ENCODE results near the gene CBX3.
"Not testable (repeated sequence)": the region's sequence is repeated elsewhere in the genome, so short reads cannot be mapped to it uniquely, and the experiment has no call there.

Gene CBX3

GRCh38 chr7:26183545-26184280 lies 17.8 kb upstream of the CBX3 start:
- Histone ChIP-seq H3K9me3 (ENCODE audit: insufficient read depth, low read depth, low read length) (no peaks in the 10 kb centered on the region), H3K9ac (ENCODE audit: low read depth, low read length) (no peak overlapping the region), H3K4me1 (ENCODE audit: insufficient read depth, low read length) (no peaks in the 10 kb centered on the region), H3K4me3 (ENCODE audit: low read length) (no peak overlapping the region), H3K27me3 (ENCODE audit: insufficient read depth, low read length) (no peaks in the 10 kb centered on the region), H3K27ac (ENCODE audit: low read depth, low read length) (peak overlapping the region; percentile 59; the same call in 1 of the 2 replicates), H3K36me3 (ENCODE audit: insufficient read depth, low read length) (peaks cover 48% of the 10 kb centered on the region)
- 80% methylated on average over 3 of the region's 4 CpGs for WGBS

DNA sequence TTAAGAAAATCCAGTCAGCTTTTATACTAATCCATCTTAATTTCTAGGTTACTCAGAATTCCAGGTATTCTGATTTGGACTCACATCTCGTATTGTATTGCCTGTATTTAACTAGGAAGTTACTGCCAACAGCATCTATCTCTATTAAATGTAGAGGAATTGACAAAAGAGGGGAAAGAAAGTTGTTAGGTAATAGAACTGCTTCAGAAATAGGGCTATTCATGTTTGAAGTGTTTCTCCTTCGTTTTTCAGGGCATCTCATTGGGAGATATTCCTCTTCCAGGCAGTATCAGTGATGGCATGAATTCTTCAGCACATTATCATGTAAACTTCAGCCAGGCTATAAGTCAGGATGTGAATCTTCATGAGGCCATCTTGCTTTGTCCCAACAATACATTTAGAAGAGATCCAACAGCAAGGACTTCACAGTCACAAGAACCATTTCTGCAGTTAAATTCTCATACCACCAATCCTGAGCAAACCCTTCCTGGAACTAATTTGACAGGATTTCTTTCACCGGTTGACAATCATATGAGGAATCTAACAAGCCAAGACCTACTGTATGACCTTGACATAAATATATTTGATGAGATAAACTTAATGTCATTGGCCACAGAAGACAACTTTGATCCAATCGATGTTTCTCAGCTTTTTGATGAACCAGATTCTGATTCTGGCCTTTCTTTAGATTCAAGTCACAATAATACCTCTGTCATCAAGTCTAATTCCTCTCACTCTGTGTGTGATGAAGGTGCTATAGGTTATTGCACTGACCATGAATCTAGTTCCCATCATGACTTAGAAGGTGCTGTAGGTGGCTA lies 17.1 kb upstream of the CBX3 start:
- not testable (repeated sequence) for H3K27me3 ChIP-seq (ENCODE audit: insufficient read depth, low read length); H3K4me3 ChIP-seq (ENCODE audit: low read length); H3K4me1 ChIP-seq (ENCODE audit: insufficient read depth, low read length); H3K9me3 ChIP-seq (ENCODE audit: insufficient read depth, low read depth, low read length); H3K9ac ChIP-seq (ENCODE audit: low read depth, low read length)
- Histone ChIP-seq H3K27ac (ENCODE audit: low read depth, low read length) (peak overlapping the region; percentile 59; the same call in 1 of the 2 replicates), H3K36me3 (ENCODE audit: insufficient read depth, low read length) (peaks cover 52% of the 10 kb centered on the region)
- WGBS, result 78% methylated on average over 3 of the region's 4 CpGs

- H3K27ac ChIP-seq (ENCODE audit: low read depth, low read length), result peak overlapping the region; percentile 21; the same call in 1 of the 2 replicates
- no peak overlapping the region for H3K4me3 ChIP-seq (ENCODE audit: low read length)
- no peaks in the 10 kb centered on the region for H3K9me3 ChIP-seq (ENCODE audit: insufficient read depth, low read depth, low read length)
- H3K4me1 ChIP-seq (ENCODE audit: insufficient read depth, low read length), result no peaks in the 10 kb centered on the region
- H3K27me3 ChIP-seq (ENCODE audit: insufficient read depth, low read length), result no peaks in the 10 kb centered on the region
- WGBS, result 96% methylated on average over 10 of the region's 10 CpGs
- H3K36me3 ChIP-seq (ENCODE audit: insufficient read depth, low read length), result peaks cover 54% of the 10 kb centered on the region
- no peak overlapping the region for H3K9ac ChIP-seq (ENCODE audit: low read depth, low read length)
These were observed 16.3 kb upstream of the CBX3 start for GRCh38 chr7:26185131-26185843.

DNA sequence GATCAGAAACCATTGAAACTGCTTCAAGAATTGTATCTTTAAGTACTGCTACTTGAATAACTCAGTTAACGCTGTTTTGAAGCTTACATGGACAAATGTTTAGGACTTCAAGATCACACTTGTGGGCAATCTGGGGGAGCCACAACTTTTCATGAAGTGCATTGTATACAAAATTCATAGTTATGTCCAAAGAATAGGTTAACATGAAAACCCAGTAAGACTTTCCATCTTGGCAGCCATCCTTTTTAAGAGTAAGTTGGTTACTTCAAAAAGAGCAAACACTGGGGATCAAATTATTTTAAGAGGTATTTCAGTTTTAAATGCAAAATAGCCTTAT lies 15.7 kb upstream of the CBX3 start:
- no peak overlapping the region for H3K9ac ChIP-seq (ENCODE audit: low read depth, low read length)
- H3K4me3 ChIP-seq (ENCODE audit: low read length), result no peak overlapping the region
- no peaks in the 10 kb centered on the region for H3K9me3 ChIP-seq (ENCODE audit: insufficient read depth, low read depth, low read length)
- peaks cover 55% of the 10 kb centered on the region for H3K36me3 ChIP-seq (ENCODE audit: insufficient read depth, low read length)
- H3K27ac ChIP-seq (ENCODE audit: low read depth, low read length), result no peak overlapping the region
- no peaks in the 10 kb centered on the region for H3K4me1 ChIP-seq (ENCODE audit: insufficient read depth, low read length)
- no peaks in the 10 kb centered on the region for H3K27me3 ChIP-seq (ENCODE audit: insufficient read depth, low read length)
- WGBS, result 95% methylated on average over 1 of the region's 1 CpG

DNA sequence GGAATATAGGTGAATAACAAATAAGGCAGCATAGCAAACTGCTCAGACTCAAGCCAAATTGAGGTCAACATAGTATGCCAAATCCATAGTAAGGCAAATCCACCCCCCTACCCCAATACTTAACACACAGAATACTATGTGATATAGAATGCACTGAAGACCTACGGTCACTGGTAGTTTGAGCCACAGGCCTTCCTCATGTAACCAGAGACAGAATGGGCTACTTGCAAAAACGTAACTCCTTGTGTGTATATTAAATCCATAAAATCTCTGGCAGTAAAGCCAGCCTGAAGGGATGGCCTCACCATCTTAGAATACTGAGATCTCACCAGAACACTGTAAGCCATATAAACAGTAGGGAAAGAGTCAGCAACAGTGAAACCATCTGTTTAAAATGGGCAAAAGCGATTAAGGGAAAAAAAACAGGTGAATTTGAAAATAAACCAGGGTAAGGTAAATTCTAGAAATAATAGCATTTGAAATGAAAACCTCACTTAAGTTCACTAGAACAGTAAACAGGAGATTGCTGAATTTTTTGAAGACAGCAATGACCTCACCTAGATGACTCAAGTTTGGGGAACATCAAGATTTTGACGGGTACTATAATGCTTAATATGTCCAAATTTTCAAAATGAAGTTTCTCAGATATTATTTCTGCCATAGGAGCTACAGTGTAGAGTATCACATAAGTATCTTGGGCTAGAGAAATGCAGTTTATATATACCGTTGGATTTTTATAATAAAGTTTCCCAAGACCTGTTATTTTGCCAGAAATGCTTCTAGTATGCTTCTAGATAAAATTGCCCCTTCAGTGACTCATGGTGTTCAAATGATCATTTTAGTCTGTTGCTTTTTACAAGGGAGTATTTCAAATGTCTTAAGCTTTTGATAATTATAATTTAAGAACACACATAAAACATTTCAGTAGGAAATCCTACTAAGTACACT lies 14.9 kb upstream of the CBX3 start:
- WGBS, result 95% methylated on average over 5 of the region's 5 CpGs
- Histone ChIP-seq H3K9me3 (ENCODE audit: insufficient read depth, low read depth, low read length) (no peaks in the 10 kb centered on the region), H3K36me3 (ENCODE audit: insufficient read depth, low read length) (peaks cover 63% of the 10 kb centered on the region), H3K9ac (ENCODE audit: low read depth, low read length) (no peak overlapping the region), H3K27ac (ENCODE audit: low read depth, low read length) (peak overlapping the region; percentile 68; the same call in 1 of the 2 replicates), H3K4me1 (ENCODE audit: insufficient read depth, low read length) (no peaks in the 10 kb centered on the region), H3K4me3 (ENCODE audit: low read length) (no peak overlapping the region), H3K27me3 (ENCODE audit: insufficient read depth, low read length) (no peaks in the 10 kb centered on the region)

GRCh38 chr7:26187380-26188205 lies 14.0 kb upstream of the CBX3 start:
- H3K9ac ChIP-seq (ENCODE audit: low read depth, low read length), result 0 out of 2 replicates have a peak overlapping the region, but pooled peaks have one; percentile 9
- H3K4me3 ChIP-seq (ENCODE audit: low read length), result no peak overlapping the region
- H3K27ac ChIP-seq (ENCODE audit: low read depth, low read length), result peak overlapping the region; percentile 68; the same call in 1 of the 2 replicates
- no peaks in the 10 kb centered on the region for H3K9me3 ChIP-seq (ENCODE audit: insufficient read depth, low read depth, low read length)
- no peaks in the 10 kb centered on the region for H3K27me3 ChIP-seq (ENCODE audit: insufficient read depth, low read length)
- H3K36me3 ChIP-seq (ENCODE audit: insufficient read depth, low read length), result peaks cover 73% of the 10 kb centered on the region
- H3K4me1 ChIP-seq (ENCODE audit: insufficient read depth, low read length), result no peaks in the 10 kb centered on the region
- WGBS, result 90% methylated on average over 11 of the region's 11 CpGs

GRCh38 chr7:26188206-26188956 lies 13.2 kb upstream of the CBX3 start:
- H3K27me3 ChIP-seq (ENCODE audit: insufficient read depth, low read length), result no peaks in the 10 kb centered on the region
- H3K9me3 ChIP-seq (ENCODE audit: insufficient read depth, low read depth, low read length), result no peaks in the 10 kb centered on the region
- no peak overlapping the region for H3K4me3 ChIP-seq (ENCODE audit: low read length)
- 97% methylated on average over 9 of the region's 9 CpGs for WGBS
- 0 out of 2 replicates have a peak, but pooled peaks cover 5% of the 10 kb centered on the region for H3K4me1 ChIP-seq (ENCODE audit: insufficient read depth, low read length)
- no peak overlapping the region for H3K9ac ChIP-seq (ENCODE audit: low read depth, low read length)
- H3K27ac ChIP-seq (ENCODE audit: low read depth, low read length), result peak overlapping the region; percentile 68; the same call in 1 of the 2 replicates
- H3K36me3 ChIP-seq (ENCODE audit: insufficient read depth, low read length), result peaks cover 81% of the 10 kb centered on the region

DNA sequence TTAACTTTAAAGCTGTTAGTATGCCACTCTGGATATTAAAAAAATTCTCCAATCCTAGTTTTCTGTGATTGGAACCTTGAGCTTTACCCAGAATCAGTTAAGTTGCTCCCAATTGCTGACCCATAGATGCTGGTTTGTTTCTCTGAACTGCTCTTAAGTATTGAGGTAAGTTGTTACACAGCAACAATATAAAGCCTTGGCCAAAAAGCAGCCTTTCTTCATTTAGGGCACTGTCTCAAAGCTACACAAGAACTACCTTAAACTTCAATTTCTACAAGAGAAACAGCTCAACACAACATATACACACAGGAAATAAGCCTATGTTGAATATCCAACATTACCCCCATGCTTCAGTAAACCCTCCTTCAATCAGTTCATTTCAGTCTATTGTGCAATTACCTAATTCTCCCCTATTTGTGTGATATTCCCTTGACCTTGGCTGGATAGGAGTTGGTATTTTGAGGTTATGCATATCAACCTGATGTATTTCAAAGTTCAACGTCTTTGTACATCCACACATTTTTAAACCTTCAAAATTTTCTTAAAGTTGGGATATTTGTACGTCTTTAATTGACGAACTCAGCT lies 12.5 kb upstream of the CBX3 start:
- Histone ChIP-seq H3K4me3 (ENCODE audit: low read length) (no peak overlapping the region), H3K36me3 (ENCODE audit: insufficient read depth, low read length) (peaks cover 85% of the 10 kb centered on the region), H3K27ac (ENCODE audit: low read depth, low read length) (peak overlapping the region; percentile 68; the same call in 1 of the 2 replicates), H3K4me1 (ENCODE audit: insufficient read depth, low read length) (0 out of 2 replicates have a peak, but pooled peaks cover 5% of the 10 kb centered on the region), H3K27me3 (ENCODE audit: insufficient read depth, low read length) (no peaks in the 10 kb centered on the region), H3K9me3 (ENCODE audit: insufficient read depth, low read depth, low read length) (no peaks in the 10 kb centered on the region), H3K9ac (ENCODE audit: low read depth, low read length) (no peak overlapping the region)
- WGBS, result 88% methylated on average over 3 of the region's 3 CpGs

- no peak overlapping the region for H3K27ac ChIP-seq (ENCODE audit: low read depth, low read length)
- no peak overlapping the region for H3K4me3 ChIP-seq (ENCODE audit: low read length)
- no peaks in the 10 kb centered on the region for H3K9me3 ChIP-seq (ENCODE audit: insufficient read depth, low read depth, low read length)
- H3K9ac ChIP-seq (ENCODE audit: low read depth, low read length), result no peak overlapping the region
- peaks cover 87% of the 10 kb centered on the region for H3K36me3 ChIP-seq (ENCODE audit: insufficient read depth, low read length)
- 94% methylated on average over 3 of the region's 3 CpGs for WGBS
- H3K4me1 ChIP-seq (ENCODE audit: insufficient read depth, low read length), result 0 out of 2 replicates have a peak, but pooled peaks cover 5% of the 10 kb centered on the region
- no peaks in the 10 kb centered on the region for H3K27me3 ChIP-seq (ENCODE audit: insufficient read depth, low read length)
These were observed 11.8 kb upstream of the CBX3 start for GRCh38 chr7:26189697-26190096.

All from HUES64 (cell line).